Tibial nerve (tissue), 4 donors: ENCODE measurements around the gene PPP4R4. TPM values are rescaled to one million over a fixed set of nuclear protein-coding genes. Genes with fewer than 3 reads are reported as not detected.

Source experiments
- DNase-seq, 2 donors: peaks; one replicate each; pipeline ENCODE4 v3.0.0-alpha.2; 2019; ENCODE audit warnings: low spot score in 2 of 2
- H3K27ac ChIP-seq, 4 donors: fragments of 200-600 bp; sonication (generic) in 3 of 4; one replicate each; pipeline ENCODE4 v1.5.1; 2017 to 2019; ENCODE audit warnings: mild to moderate bottlenecking in 1 of 4
- H3K27me3 ChIP-seq, 2 donors: fragments of 200-600 bp; sonication (generic) in 1 of 2; one replicate each; pipeline versions ENCODE4 v1.5.1 to v1.6.0; 2017 to 2019
- H3K36me3 ChIP-seq, 3 donors: fragments of 200-600 bp; sonication (generic); one replicate each; pipeline ENCODE4 v1.5.1; 2018 to 2019
- H3K4me1 ChIP-seq, 4 donors: fragments of 200-600 bp; sonication (generic) in 3 of 4; one replicate each; pipeline ENCODE4 v1.5.1; 2017 to 2019
- H3K4me3 ChIP-seq, 4 donors: fragments of 200-600 bp; sonication (generic) in 3 of 4; one replicate each; pipeline ENCODE4 v1.5.1; 2017 to 2019; ENCODE audit warnings: mild to moderate bottlenecking in 1 of 4, moderate library complexity in 1 of 4
- H3K9me3 ChIP-seq, 4 donors: fragments of 200-600 bp; sonication (generic) in 3 of 4; one replicate each; pipeline ENCODE4 v1.5.1; 2017 to 2019
- CTCF ChIP-seq, 5 experiments: fragments of 200-600 bp in 3 of 5; fragments of 450-650 bp in 2 of 5; sonication (generic) in 3 of 5; IDR thresholded peaks; one replicate each; pipeline ENCODE4 v1.5.1; 2016 to 2019; ENCODE audit warnings: antibody characterized with exemption in 5 of 5, mild to moderate bottlenecking in 3 of 5, moderate library complexity in 2 of 5
- EP300 ChIP-seq, 2 donors: sonication (generic); formaldehyde crosslinking; IDR thresholded peaks; one replicate each; pipeline ENCODE4 v1.6.1; 2017; ENCODE audit warnings: antibody characterized with exemption in 2 of 2, mild to moderate bottlenecking in 1 of 2
- POLR2A ChIP-seq, 2 donors: fragments of 450-650 bp; IDR thresholded peaks; one replicate each; pipeline ENCODE4 v1.6.1; 2017; ENCODE audit warnings: antibody characterized with exemption in 2 of 2, mild to moderate bottlenecking in 2 of 2, moderate library complexity in 2 of 2
- WGBS, 2 donors: methylation state at CpG; one replicate each; pipeline ENCODE4 v1.1.5; 2018; 5-methylcytosine and 5-hydroxymethylcytosine counted together
- total RNA-seq, 4 donors: library from RNA; depleted of rRNA; stranded (reverse); fragments of >200 nt; gene quantifications; one replicate each; pipeline ENCODE4 v1.1.0, GENCODE V29; 2016

The PPP4R4 gene
- total RNA-seq, 4 donors from 2014 or later = 1.2 to 9.0 (median 3.4) TPM

GRCh38 chr14:94291159-94291905 lies 117.2 kb downstream of the PPP4R4 start:
- Histone ChIP-seq H3K27ac (no peak overlapping the region), H3K27me3 (no peaks in the 10 kb centered on the region), H3K9me3 (no peaks in the 10 kb centered on the region), H3K4me1 (no peaks in the 10 kb centered on the region), H3K4me3 (no peak overlapping the region), H3K36me3 (no peaks in the 10 kb centered on the region)
- WGBS, 2 donors = 80 to 94% methylated on average over 10 to 12 of the region's 13 CpGs
- no peak for TF ChIP-seq CTCF (IDR thresholded peaks at IDR 0.05)
- no peak for TF ChIP-seq POLR2A (IDR thresholded peaks at IDR 0.05)
- TF ChIP-seq EP300 (IDR thresholded peaks at IDR 0.05) = no peak
- no peak for DNase-seq

- Histone ChIP-seq H3K9me3 (no peaks in the 10 kb centered on the region), H3K4me3 (no peak overlapping the region), H3K36me3 (no peaks in the 10 kb centered on the region), H3K27ac (no peak overlapping the region), H3K4me1 (no peaks in the 10 kb centered on the region), H3K27me3 (no peaks in the 10 kb centered on the region)
- TF ChIP-seq EP300 (IDR thresholded peaks at IDR 0.05) (no peak), POLR2A (IDR thresholded peaks at IDR 0.05) (no peak), CTCF (IDR thresholded peaks at IDR 0.05) (no peak)
- no peak for DNase-seq
- WGBS, 2 donors = 71 to 74% methylated on average over 15 of the region's 15 CpGs
Measured at GRCh38 chr14:94291906-94292525, 117.9 kb downstream of the PPP4R4 start.

- no peaks in the 10 kb centered on the region for H3K36me3 ChIP-seq
- H3K4me1 ChIP-seq = no peaks in the 10 kb centered on the region
- no peak overlapping the region for H3K27ac ChIP-seq
- H3K9me3 ChIP-seq = no peaks in the 10 kb centered on the region
- DNase-seq = no peak
- 91 to 96% methylated on average over 3 of the region's 3 CpGs for whole genome bisulfite sequencing, 2 donors
- H3K27me3 ChIP-seq = no peaks in the 10 kb centered on the region
- H3K4me3 ChIP-seq = no peak overlapping the region
- TF ChIP-seq CTCF (IDR thresholded peaks at IDR 0.05) (no peak), POLR2A (IDR thresholded peaks at IDR 0.05) (no peak), EP300 (IDR thresholded peaks at IDR 0.05) (no peak)
Measured at GRCh38 chr14:94292526-94292871, 118.4 kb downstream of the PPP4R4 start.

GRCh38 chr14:94292872-94293577 lies 118.9 kb downstream of the PPP4R4 start, which contains the start of gene SERPINA10:
TSS of gene SERPINA10 (minus strand) at chr14:94293268. CDS start at chr14:94290593, 2,675 bp downstream.
- H3K27me3 ChIP-seq = no peaks in the 10 kb centered on the region
- H3K9me3 ChIP-seq = peaks cover 0 to 2% (median 0%) of the 10 kb centered on the region in 4 donors
- no peak within 1 kb of the TSS for H3K4me3 ChIP-seq
- no peaks in the 10 kb centered on the region for H3K4me1 ChIP-seq
- TF ChIP-seq EP300 (IDR thresholded peaks at IDR 0.05) (no peak), CTCF (IDR thresholded peaks at IDR 0.05) (no peak), POLR2A (IDR thresholded peaks at IDR 0.05) (no peak)
- no peak for DNase-seq
- WGBS, 2 donors = 64 to 77% methylated on average over 10 of the region's 10 CpGs
- H3K27ac ChIP-seq = no peak within 1 kb of the TSS
- no peaks in the 10 kb centered on the region for H3K36me3 ChIP-seq

- H3K4me3 ChIP-seq = no peak overlapping the region
- peaks cover 0 to 6% (median 0%) of the 10 kb centered on the region in 4 donors for H3K9me3 ChIP-seq
- no peaks in the 10 kb centered on the region for H3K4me1 ChIP-seq
- TF ChIP-seq POLR2A (IDR thresholded peaks at IDR 0.05) (no peak), EP300 (IDR thresholded peaks at IDR 0.05) (no peak), CTCF (IDR thresholded peaks at IDR 0.05) (no peak)
- DNase-seq = no peak
- WGBS, 2 donors = 67 to 82% methylated on average over 3 of the region's 3 CpGs
- no peak overlapping the region for H3K27ac ChIP-seq
- no peaks in the 10 kb centered on the region for H3K36me3 ChIP-seq
- H3K27me3 ChIP-seq = no peaks in the 10 kb centered on the region
Measured at GRCh38 chr14:94293578-94293924, 119.4 kb downstream of the PPP4R4 start.
